Stimulated activated CD4-positive, alpha-beta T cell treated with anti-CD3 and anti-CD28 coated beads, Interleukin-4, amount 100 ng/mL, for 24 hours (primary cell): ENCODE data around the gene STEAP1B.

Experiments used
- DNase-seq: peaks from one replicate; pipeline ENCODE4 v3.0.0-alpha.2; 2020

The STEAP1B gene

DNA sequence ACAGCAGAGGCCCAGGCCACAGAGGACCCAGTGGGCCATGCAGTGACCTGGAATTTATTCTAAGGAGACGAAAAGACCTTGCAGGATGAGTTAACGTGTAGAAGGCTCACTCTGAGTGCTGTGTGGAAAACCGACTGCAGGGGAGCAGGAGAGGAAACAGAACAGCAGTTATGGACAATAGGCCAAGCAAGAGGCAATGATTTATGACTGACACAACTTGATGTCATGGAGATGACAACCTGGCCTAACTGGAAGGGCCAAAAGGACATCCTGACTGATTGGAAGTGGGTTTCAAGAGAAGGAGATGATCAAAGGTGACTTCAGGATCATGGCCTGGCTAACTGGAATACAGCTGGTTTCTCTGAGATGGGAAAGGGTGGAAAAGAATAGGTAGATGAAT, 72.9 kb downstream of the STEAP1B start:
- no peak for DNase-seq

DNA sequence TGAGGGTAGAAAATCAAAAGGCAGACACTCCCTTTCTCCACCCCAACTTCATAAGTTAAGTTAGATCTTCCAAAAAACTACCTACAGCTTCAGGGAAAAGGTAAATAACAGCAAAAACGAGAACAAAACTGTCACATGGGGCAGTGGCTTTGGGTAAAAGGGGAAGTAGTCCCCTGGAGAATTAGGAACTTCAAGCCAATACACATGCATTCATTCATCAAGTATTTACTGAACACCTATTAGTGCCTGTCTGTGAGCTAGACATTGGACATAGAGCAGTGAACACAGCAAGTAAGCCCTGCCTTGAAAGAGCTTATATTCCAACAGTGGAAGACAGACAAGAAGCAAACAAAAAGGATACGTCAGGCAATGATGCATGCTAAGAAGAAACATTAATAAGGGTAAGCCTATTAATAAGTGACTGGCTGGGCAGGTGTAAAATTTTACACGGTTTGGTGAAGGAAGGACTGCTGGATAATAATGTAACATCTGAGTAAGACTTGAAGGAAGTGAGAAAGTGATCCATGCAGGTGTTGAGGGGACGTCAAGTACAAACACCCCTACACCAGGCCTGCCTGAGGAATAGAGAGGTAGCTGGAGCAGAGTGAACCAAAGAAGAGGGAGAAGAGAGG, 73.4 kb downstream of the STEAP1B start:
- DNase-seq: no peak

DNA sequence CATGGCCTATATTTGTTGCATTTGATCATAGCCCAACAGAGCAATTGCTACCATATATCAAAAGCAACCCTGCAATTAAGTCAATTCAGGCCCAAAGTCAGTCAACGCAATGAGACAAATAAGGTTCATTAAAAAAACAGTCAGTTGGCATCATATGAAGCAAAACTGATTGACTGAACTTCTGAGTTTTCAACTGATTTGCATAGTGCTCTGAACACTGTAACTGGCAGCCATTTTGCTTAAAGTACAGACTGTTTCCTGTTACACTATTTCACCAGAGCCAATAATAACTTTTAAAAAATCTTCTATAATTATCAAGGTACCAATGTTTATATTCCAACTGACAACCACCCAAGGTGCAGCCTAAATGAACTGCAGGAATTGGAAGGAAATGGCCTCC, 74.6 kb downstream of the STEAP1B start:
- DNase-seq: no peak

DNA sequence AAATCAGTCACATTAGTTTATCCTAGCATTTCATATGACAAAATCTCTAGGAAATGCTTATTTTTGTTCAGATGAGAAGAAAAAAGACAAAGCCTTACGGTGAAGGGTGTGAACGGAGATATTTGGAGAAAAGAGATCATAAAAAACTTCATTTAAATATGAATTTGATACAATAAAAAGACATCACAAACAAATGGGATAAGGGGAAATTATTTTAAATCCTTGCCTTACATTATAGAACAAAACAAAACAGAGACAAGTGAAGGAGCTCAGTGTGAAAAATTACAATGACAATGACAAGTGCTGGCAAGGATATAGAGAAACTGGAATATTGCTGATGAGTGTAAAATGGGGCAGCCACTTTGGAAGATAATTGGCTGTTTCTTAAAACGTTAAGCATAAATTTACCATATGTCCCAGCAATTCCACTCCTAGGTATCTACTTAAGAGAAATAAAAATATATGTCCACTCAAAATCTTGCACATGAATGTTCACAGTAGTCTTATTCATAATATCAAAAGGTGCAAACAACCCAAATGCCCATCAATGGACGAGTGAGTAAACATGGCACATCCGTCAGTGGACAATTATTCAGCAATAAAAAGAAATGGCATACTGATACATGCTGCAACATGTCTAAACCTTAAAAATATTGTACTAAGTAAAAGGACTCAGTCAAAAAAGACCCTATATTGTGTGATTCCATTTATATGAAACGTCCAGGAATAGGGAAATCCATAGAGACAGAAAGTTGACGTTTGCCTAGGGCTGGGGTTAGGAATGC, 77.0 kb downstream of the STEAP1B start:
- no peak for DNase-seq

DNA sequence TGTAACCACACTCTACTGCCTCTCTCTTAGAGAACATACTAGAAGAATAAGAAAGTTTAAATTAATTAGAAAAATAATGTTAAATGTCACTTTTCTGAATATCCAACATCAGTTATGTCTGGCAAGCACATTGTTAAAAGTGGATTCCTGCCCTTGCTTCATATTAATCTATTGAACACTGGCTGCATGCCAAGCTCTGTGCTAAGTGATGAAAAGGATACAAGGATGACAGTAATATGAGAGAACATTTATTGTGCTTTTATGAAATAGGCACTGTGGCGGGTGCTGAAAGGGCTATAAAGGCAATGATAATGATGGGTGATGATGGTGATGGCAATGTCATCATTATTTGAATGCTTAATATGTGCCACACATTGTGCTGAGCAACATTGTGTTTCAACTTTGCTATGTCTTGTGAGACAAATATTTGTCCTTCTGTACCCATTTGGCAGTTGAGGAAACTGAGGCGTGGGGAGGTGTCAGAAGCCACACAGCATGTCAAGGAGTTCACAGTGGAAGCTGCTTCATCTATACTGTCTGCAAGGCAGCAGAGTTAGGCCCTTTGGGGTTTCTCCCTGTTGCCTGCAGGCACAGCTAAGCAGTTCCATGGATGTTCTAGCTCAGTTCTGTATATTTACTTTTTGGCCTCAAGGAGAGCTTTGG, 78.9 kb downstream of the STEAP1B start:
- no peak for DNase-seq

DNA sequence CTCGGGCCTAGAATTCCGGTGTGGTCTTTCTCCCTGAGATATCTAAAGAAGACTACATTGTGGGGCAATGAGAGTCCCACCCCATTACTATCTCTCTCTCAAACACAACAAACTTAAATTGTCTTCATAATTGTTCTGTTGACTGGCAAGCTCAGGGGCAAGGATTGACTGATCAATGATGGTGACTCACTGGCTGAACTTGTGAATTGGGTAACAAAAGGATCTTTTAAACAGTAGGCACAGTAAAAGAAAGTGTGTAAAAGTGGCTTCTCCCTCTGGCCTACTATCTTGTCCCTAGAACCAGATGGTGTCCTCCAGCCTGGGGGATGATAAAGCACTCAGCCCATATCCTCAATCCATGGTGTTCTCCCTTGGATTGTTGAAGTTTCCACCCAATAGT, 80.0 kb downstream of the STEAP1B start:
- DNase-seq: no peak

DNA sequence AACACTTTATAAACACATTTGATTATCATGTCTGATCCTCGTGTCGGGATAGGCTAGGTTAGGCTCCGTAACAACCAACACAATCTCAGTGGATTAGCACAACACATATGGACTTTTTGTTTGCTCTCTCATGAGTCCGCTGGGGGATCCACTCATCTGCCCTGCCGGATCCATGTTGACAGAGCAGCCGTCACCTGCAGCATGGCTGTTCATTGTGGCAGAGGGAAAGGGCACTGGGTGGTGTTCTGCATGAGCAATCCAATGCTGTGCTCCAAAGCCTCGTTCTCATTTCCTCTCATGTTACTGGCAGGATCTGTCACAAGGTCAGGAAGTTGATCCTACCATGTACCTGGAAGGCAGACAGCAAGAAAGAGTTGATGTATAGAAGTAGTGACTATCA, 80.5 kb downstream of the STEAP1B start:
- DNase-seq: no peak

DNA sequence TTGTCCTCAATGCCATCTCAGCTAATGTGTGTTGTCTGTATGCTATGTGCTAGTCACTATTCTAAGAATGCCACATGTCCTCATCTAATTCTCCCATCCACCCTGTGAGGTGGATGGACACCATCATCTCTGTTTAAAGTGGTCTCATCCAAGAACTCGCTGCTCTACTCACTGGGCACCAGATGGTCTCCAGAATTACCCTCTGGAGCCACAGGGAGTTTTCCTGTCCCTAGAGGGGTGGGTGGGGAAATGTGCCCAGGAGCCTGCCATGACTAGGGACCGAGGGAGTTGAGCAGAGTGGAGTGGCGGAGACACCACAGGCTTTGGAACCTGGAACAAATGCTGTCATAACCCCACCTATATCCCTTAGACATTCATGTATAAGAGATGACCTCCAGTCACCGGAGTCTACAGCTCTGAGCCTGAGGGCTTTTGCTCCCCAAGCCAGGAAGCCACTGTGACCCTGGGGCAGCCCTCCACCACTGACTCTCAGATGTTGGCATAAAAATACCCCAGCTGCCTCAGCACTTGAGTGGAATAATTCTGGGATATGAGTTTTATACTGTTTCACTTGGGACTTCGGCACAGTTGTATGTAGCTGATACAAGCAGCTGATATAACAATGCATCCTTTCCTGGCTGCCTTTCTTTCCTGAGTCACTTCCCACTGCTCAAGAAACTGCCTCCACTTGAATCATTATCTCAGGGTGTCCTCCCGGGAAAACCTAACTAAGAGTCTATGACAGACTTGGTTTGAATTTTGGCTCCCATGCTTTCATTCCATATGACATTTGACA, 81.5 kb downstream of the STEAP1B start:
- no peak for DNase-seq

DNA sequence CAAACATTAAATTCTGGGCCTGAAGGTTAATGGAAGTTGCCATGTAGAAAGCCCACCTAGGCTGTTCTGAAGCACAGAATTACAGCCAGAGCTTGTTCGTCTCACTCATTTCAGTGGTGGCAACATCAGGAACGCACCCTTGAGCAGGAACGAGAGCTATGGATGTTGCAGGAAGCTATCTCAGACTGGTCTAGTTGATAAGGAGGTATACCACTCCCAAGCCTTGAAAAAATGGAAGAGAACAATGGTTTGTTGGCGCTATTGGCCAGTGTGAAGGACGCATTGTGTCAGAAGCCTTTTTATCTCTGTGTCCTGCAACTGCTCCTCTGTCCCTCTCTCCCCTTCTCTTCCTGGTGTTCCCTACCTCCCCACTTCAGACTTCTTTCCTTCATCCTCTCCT, 82.1 kb downstream of the STEAP1B start:
- DNase-seq: no peak

DNA sequence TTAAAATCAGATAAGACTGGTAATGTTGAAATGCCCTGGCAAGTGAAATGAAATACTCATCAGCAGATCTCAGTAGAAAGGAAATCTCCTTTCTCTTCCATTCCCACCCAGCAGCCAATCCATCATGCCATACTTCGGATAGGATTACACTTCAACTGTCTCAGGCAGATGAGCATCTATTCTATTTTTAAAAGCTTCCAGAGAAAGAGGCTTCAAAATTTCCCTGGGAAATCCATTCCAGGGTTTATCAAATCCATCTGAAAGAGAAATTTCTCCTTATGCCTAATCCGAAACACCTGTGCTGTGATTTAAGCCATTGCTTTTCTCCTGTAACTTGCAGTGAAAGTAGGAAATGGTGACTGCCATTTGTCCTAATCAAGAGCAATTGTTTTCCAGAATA, 82.6 kb downstream of the STEAP1B start:
- no peak for DNase-seq

DNA sequence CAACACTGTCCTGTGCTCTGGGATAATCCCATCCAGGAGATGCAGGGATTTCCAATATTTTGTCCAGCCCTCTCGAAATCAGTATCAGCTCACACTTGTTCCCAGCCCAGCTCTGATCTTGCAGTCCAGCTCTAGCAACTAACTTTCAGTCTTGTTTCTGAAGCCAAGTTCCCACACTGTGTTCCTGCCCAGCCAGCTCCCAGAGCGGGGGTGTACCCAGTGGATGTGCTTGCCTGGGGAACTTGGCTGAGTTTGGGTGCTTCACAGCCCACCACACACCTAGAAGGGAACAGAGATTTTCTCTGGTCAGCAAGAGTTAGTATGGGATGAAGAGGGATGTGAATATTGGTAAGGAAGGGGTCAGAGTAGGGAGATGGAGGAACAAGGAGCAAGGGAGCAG, 85.6 kb downstream of the STEAP1B start:
- DNase-seq: no peak

DNA sequence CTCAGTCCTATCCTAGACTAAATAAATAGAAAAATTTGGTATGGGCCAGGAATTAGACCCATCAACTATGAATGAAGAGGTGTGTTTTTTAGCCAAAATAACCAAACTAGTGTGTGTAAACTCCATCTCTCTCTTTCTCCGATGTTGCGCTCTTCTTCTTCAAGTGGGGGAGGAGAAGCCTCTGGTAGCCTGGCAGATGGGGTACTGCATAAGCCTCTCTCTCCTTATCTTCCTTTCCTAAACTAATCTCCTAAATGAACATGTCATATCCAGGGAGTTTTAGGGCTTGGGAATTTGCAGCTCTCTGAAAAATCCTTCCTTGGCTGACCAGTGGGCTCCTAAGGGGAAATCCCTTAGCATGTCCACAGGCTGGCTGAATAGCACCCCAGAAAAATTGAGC, 86.8 kb downstream of the STEAP1B start:
- no peak for DNase-seq

DNA sequence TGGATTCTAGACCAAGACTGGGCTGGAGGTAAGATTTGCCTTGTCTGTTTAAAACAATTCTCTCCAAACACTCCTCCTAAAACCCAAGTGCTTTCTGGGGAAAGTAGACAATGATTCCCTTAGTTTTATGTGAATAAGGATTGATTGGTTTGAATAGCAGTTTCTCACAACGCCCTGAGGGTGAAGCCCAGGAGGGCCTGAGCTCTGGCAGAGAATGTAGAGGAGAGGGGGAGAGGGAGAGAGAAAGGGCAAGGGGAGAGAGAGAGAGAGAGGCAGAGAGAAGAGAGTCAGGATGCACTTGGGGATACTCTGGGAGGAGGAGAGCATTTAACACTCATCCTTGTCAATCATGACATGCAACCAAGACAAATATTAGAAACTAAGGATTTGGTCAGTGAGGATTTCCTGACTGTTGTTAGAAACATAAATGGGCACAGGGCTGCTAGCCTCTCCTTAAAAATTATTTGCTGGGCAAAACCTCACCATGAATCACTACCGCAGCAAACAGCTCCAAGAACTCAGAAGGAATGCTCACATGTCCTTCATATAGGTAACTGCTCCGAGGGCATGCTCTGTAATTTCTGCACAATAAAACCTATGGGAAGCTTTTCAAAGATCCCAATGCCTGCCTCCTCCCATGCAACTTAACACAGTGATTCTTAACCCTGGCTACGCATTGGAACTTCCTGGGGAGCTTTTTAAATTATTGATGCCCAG, 87.9 kb downstream of the STEAP1B start:
- DNase-seq: no peak

DNA sequence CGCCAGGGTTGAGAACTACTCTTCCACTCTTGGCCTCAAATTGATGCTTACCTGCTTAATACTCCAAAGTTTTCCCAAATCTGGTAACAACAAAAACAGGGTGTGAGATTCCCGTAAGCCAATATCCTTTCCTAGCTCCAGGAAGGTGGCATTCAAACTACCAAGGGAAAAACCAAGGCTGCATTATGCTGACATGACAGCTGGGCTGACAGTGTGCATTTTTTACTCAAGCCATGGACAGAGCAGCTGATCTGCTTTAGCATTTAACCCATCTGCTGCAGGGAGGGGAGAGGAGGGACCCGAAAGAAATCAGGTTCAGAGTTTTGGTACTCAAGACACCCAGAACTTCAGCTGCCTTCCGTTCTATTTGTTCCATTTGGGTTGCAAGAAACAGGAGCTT, 93.3 kb downstream of the STEAP1B start:
- DNase-seq: no peak

DNA sequence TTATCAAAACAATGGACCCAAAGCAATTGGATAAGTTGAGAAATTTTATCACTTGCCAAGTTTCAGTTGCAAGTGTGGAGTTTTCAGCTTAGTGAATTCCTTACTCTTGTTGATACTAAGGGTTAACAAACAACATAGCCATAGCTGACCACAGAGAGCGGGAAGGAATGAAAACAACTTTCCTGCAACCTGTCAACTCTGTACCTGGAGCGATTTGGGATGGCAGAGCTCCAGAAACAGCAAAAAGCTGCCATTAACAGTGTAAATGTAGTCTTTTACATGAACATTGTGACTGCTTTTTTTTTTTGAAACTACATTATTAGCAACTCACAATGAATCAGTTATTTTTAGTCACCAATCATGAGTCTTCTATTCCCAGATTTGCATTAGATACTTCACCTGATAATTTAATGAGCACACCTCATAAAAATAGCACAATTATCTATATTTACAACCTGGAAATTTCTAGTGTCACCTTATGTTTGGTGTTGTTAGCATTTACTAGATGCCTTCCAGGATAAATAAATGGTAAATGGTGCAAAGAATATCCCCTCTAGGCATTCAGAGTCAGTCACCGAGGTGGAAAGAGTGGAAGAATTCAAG, 95.5 kb downstream of the STEAP1B start:
- no peak for DNase-seq

DNA sequence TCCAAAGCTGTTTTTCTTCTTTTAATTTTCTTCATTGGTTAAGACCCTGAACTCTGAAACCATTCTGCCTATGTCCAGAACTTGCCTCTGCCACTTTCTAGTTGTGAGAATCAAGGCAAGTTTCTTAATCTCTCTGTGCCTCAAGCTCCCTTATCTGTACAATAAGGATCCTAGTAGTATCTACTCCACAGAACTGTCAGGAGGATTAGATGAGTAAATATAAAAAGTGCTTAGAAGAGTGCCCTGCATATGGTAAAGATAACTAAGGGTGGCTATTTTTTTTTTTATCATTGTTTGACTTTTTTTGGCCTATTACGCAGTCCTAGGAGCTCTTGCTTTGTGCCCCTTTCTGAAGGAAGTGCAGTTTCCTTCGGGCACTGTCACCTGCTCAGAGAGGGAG, 96.6 kb downstream of the STEAP1B start:
- no peak for DNase-seq

DNA sequence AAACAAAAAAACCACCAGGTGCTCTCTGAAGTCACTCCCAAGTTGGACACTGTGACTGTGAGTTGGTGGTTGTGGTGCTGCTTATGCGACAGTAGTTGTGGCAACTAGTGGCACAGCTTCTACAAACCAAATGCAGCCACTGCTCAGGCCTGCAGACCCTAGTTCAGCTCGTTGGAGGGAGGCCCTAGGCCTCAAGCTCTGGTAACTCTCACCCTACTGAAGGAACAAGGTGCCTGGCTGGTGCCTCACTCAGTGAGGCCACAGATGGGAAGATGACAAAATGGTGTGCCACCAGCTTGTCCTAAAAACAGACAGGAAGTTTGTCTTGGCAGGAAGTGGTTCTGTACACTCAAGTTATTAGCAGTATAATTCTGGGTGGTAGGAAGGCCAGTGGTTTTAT, 97.7 kb downstream of the STEAP1B start:
- no peak for DNase-seq

DNA sequence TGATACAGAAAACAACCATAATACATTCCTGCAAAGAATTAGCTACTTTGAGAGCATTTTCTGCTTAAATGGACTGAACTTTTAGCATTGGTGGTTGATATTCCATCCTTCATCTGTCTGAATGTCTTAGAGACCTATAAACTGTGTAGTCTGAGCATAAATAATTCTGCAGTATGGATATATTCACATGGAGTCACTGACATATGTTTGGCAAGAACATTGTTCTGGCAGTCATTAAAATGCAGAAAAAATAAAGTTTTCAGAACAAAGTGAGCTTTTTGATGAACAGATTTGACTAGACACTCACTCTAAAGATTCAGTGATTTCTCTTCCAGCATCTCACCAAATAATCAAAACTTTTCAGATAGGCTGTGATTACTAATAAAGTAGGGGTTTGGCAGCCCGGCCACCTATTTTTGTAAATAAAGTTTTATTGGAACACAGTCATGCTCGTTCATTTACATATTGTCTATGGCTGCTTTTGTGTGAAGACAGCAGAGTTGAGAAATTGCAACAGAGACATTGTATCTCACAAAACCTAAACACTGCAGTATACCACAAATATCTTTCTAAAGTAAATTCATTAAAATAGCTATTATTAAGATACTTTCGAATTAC, 98.9 kb downstream of the STEAP1B start:
- no peak for DNase-seq

DNA sequence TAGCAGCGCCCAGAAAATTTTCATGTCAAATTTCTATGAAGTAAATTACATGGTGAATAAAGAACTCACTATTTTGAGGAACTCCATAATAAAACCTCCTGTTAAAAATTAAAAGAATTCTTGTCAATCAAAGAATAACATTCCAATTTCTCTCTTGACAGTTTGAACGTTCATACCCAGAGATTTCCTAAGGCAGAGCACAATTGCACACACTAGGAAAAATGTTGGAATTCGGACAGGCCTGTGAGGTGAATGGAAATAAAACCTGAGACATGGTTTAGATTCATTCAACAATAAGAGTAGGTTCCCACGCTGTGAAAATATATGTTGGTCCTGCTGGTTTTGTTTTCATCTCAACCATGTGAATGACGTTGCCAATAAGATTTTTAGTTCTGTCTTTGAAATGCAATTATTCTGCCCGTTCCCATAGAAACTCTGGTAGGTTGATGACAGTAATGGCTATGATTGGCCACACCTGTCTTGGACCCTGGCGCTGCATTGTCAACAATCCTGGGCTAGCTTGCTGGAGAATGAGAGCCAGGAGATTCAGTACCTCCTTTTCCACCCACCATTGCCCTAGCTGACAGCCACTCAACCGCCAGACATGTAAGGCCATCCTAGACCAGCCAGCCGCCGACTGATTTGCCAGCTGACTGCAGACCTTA, 99.7 kb downstream of the STEAP1B start:
- no peak for DNase-seq

DNA sequence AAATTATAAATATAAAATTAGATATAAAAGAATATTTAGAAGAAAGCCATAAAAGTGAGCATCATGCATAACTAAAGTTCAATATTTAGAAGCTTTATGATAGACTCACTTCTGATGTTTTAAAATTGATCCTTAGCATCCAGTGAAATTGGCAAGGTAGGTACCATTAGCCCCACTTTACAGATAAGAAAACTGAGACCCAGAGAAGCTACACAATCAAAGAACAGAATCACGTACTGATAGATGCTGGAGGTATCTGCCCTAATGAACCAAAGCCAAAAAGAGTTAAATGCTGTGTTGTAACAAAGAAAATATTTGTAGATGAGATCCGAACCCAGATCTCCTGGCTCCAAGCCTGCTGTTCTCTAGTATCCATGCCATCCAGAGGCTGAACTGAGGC, 100.4 kb downstream of the STEAP1B start:
- no peak for DNase-seq

DNA sequence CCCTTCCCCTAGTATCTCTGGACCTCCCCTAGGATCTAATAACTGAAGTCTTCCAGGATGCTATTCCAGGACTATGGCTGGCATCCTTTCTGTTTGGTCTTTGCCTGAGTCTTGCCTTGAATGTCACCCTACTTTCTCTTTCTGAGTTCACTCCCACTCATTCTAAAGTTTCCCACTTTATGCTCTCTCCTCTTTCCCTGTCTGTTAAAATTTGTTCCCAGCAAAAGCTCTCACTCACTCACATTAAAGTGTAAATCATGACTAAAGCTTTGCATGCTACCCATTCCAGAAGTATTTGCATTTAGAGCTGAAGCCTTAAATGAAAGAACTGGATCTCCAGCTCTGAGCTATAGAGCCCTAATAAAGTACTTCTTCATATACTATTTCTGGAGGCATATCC, 100.9 kb downstream of the STEAP1B start:
- DNase-seq: no peak
